K562 (cell line): ENCODE results near the gene LEUTX.

Experiments used
- ARHGAP35 ChIP-seq: fragments of 450-650 bp; IDR thresholded peaks from 2 replicates; pipeline ENCODE4 v1.6.1; 2018; ENCODE audit not compliant: partially characterized antibody
- POLR2A ChIP-seq: fragments of 450-650 bp; conservative IDR thresholded peaks from 2 replicates; pipeline ENCODE4 v1.6.1; 2016
- PURB ChIP-seq: sonication (generic); formaldehyde crosslinking; IDR thresholded peaks from 2 replicates; pipeline ENCODE4 v1.9.0; 2021; ENCODE audit warnings: low read depth, mild to moderate bottlenecking, missing genetic modification reagents
- TAF1 ChIP-seq: IDR thresholded peaks from 2 replicates; pipeline ENCODE4 v1.6.1; 2011; ENCODE audit warnings: mild to moderate bottlenecking, low read length, moderate library complexity; ENCODE audit not compliant: insufficient read depth, control insufficient read depth, severe bottlenecking; ENCODE audit errors: extremely low read depth
- YY1 ChIP-seq, 3 experiments: IDR thresholded peaks; 2 replicates each; pipeline ENCODE4 v1.6.1; 2011; ENCODE audit warnings: low read length in 2 of 3, mild to moderate bottlenecking in 2 of 3, moderate library complexity in 2 of 3, borderline replicate concordance in 1 of 3, control low read depth in 1 of 3, low read depth in 1 of 3; ENCODE audit not compliant: insufficient read depth in 3 of 3, insufficient replicate concordance in 2 of 3, control insufficient read depth in 1 of 3, insufficient read length in 1 of 3; ENCODE audit errors: extremely low read depth in 1 of 3

DNA sequence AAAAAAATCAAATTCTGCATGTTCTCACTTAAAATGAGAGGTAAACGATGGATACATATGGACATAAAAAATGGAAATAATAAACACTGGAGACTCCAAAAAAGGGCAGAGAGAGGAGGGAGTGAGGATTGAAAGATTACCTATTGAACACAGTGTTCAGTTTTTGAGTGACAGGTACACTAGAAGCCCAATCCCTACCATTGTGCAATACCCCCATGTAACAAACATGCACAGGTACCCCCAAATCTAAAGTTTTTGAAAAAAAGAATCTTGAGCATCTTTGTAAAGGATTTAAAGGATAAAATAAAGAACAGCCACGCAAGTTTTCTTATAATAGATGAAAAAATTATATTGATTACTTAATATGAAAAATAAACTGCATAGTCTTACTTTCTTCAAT is 24.1 kb upstream of the LEUTX start:
- no peak for TF ChIP-seq YY1 (IDR thresholded peaks at IDR 0.05; ENCODE audit: borderline replicate concordance in 1 of 3, control insufficient read depth in 1 of 3, extremely low read depth in 1 of 3, insufficient read depth in 3 of 3, insufficient read length in 1 of 3, insufficient replicate concordance in 2 of 3, low read depth in 1 of 3, low read length in 2 of 3)
- no peak for TF ChIP-seq TAF1
- TF ChIP-seq ARHGAP35: no peak
- no peak for TF ChIP-seq PURB (CRISPR knock-in tag)
- TF ChIP-seq POLR2A: no peak
